A172 (cell line): Measurements from ENCODE around the gene CCZ1B. TPM values are rescaled to one million over a fixed set of nuclear protein-coding genes. Genes with fewer than 3 reads are reported as not detected.
"Not testable (repeated sequence)": the region's sequence is repeated elsewhere in the genome, so short reads cannot be mapped to it uniquely, and the experiment has no call there.

Source experiments
- DNase-seq: peaks from one replicate; pipeline ENCODE4 v3.0.0-alpha.2; 2015; ENCODE audit warnings: low spot score
- total RNA-seq: library from RNA; depleted of rRNA; stranded (reverse); fragments of >200 nt; shearing (Covaris generic); gene quantifications from 2 replicates; pipeline ENCODE4 v1.2.3, GENCODE V29; 2014; rRNA removed

The CCZ1B gene
- total RNA-seq = 34.5 and 37.3 TPM in 2 replicates

DNA sequence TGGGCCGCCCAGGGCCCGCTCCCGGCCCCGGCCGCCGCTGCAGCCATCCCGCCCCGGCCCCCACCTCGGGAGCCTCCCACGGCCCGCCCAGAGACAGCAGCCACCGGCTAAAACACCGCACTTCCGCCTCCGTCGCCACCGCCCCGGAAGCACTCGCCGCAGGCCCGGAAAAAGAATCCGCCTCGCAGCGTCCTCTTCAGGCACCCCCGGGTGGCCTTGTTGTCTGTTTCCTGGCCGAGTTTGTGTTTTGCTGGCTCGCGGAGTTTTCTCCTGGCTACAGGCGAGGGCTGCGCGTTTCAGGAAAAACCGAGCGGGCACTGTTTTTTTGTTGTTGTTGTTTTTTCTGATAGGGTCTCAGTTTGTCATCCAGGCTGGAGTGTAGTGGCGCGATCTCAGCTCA, at the start of gene CCZ1B:
TSS of gene CCZ1B (minus strand) at position 125 of the 400 bp plus-strand sequence. CDS start at position 47, 78 bp downstream.
- peak; percentile 57 for DNase-seq

- DNase-seq = not testable (repeated sequence)
Observed at GRCh38 chr7:6875022-6875421, 48.9 kb upstream of the CCZ1B start.

DNA sequence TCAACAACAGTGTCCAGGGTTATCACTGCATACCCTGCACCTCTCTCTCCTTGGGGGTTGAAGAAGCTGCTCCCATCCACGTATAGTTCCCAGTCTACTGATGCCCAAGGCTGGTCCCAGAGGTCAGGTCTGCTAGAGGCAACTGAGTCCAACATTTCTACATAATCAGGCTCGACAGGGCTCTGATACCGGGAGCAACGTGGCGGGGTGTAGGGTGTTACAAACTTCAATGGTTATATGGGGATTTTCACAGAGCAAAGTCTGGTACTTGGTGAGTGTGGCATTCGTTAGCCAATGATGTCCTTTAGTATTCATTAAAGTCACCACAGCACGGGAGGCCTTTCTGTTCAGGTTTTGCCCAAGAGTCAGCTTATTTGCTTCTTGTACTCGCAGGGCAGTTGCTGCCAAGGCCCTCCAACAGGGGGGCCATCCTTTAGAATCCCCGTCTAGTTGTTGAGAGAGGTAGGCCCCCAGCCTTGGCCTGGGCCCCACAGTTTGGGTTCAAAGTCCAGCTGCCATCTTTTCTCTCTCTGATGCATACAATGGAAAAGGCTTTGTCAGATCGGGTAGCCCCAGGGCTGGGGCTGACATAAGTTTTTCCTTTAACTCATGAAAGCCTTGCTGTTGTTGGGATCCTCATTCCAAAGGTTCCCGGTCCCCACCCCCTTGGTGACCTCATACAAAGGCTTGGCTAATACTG, 46.3 kb upstream of the CCZ1B start:
- not testable (repeated sequence) for DNase-seq

GRCh38 chr7:6871421-6872144, 45.5 kb upstream of the CCZ1B start:
- peak; percentile 10 for DNase-seq

- not testable (repeated sequence) for DNase-seq
Observed at GRCh38 chr7:6864751-6865150, 38.7 kb upstream of the CCZ1B start.

- not testable (repeated sequence) for DNase-seq
Observed at GRCh38 chr7:6864188-6864587, 38.1 kb upstream of the CCZ1B start.

- not testable (repeated sequence) for DNase-seq
Observed at GRCh38 chr7:6862876-6863275, 36.8 kb upstream of the CCZ1B start.

- DNase-seq = peak; percentile 17
Observed at GRCh38 chr7:6857721-6858314, 31.7 kb upstream of the CCZ1B start.

- not testable (repeated sequence) for DNase-seq
Observed at GRCh38 chr7:6855563-6856131, 29.6 kb upstream of the CCZ1B start.

DNA sequence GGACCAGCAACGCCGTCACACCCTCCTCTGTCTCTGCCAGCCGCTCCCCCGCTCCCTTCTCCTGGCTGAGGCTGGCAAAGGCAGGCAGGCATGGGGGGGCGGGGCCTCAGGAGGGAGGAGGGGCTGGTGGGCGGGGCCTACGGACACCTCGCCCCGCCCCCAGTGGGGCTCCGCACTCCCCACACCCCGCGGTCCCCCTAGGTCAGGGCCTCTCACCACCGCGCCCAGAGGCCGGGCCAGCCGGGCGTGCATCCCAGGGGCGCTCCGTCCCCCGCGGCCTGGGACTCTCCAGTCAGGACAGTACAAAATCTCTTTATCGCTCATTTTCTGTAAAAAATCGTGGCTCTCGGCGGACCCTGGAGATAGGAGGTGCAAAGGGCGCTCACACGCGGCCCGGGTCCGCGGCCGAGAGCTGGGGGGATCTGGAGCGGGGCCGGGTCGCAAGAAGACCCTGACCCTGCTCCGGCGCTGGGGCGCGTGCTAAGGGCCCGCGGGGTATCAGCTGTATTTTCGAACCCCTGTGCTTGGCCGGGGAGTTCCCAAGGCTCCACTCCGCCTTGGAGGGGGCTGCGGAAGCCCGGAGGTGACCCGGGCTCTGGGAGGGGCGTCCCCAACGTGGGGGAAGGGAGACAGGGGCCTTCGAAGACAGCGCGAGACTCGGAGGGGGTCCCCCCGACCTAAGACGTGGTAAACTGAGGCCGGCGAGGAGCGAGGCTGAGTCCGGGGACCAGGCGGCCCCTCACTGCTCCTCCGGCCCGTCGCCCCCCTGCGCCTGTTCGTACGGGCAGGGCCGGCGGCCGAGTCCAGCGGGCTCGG, 28.9 kb upstream of the CCZ1B start:
- DNase-seq = not testable (repeated sequence)

GRCh38 chr7:6853681-6854080, 27.6 kb upstream of the CCZ1B start:
- DNase-seq = not testable (repeated sequence)

- not testable (repeated sequence) for DNase-seq
Observed at GRCh38 chr7:6849127-6849526, 23.1 kb upstream of the CCZ1B start.

DNA sequence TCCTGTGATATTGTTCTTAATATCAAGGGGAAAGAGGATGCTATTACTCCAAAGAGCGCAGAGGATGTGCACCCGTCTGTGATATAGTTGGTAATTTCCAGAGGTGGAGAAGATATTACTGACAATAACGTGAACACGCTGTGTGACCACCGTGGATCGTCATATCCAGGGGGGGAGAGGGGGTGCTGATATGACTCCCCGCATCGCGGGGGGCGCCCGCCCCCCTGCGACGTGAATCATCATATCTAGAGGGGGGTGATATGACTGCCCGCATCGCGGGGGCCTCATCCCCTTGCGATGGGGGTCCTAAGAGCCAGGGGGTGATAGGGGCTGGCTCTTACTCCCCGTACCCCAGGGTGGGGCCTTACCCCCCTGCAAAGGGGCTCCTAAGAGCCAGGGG, 21.7 kb upstream of the CCZ1B start:
- DNase-seq = not testable (repeated sequence)

- not testable (repeated sequence) for DNase-seq
Observed at GRCh38 chr7:6845971-6846449, 19.9 kb upstream of the CCZ1B start.

- not testable (repeated sequence) for DNase-seq
Observed at GRCh38 chr7:6843654-6844053, 17.6 kb upstream of the CCZ1B start.

DNA sequence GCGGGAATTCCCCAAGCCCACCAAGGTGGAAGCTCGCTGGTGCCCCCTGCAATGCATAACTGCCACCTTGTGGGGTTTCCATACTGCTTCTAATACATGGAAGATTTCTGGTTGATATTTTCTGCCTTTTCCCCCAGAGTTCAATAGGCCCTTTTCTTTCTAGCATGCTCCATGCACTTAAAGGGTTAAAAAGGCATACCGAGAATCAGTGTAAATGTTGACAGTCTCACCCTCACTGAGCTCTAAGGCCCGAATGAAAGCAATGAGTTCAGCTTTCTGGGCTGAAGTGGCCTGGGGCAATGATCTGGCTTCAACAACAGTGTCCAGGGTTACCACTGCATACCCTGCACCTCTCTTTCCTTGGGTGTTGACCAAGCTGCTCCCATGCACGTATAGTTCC, 17.0 kb upstream of the CCZ1B start:
- not testable (repeated sequence) for DNase-seq

DNA sequence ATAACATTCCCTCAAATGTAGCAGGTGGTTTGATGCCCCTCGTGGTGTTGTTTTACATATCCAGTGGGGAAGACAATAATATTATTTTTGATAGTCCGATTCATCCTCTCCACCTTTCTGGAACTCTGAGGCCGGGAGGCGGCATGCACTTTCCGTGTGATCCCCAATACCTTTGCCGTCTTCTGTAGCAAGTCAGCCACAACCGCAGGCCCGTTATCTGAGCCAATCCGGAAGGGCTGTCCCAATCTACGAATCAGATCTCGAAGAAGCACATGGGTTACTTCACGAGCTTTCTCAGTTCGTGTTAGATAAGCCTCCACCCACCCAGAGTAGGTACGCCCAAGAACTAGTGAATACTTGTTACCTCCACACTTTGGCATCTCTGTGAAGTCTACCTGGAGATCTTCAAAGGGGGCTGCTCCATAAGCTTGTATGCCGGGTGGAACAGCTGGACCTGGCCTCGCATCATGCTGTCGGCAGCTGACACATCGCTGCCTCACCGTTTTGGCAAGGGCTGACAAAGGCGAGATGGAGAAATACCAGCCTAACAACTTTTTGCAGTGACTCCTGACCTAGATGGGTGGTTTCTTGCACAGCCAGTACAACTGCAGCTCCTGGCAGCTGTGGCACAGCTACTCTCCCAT, 16.3 kb upstream of the CCZ1B start:
- not testable (repeated sequence) for DNase-seq

DNA sequence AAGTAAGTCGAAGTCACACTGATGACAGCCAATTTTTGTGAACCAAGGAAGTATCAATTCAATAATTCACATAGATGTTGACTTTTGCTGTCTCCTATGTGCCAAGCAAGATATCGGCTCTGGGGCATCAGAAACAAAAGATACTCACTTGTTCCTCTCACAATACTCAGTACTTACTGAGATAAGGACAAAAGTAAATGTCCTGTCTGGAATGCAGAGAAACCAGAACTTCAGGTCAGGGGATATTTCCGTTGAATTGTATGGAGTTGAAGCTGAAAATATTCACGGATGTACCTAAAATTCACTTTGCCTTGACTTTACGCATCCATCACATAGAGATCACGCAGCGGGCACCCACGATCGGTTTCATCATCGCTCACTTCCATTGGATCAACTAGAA, 11.0 kb upstream of the CCZ1B start:
- DNase-seq = not testable (repeated sequence)

- not testable (repeated sequence) for DNase-seq
Observed at GRCh38 chr7:6835521-6835920, 9.4 kb upstream of the CCZ1B start.

- DNase-seq = no peak
Observed at GRCh38 chr7:6833636-6834035, 7.6 kb upstream of the CCZ1B start.
